Measurements from ENCODE around the gene ICAM1.
"Not testable (repeated sequence)": the region's sequence is repeated elsewhere in the genome, so short reads cannot be mapped to it uniquely, and the experiment has no call there.

The ICAM1 gene, protein sequence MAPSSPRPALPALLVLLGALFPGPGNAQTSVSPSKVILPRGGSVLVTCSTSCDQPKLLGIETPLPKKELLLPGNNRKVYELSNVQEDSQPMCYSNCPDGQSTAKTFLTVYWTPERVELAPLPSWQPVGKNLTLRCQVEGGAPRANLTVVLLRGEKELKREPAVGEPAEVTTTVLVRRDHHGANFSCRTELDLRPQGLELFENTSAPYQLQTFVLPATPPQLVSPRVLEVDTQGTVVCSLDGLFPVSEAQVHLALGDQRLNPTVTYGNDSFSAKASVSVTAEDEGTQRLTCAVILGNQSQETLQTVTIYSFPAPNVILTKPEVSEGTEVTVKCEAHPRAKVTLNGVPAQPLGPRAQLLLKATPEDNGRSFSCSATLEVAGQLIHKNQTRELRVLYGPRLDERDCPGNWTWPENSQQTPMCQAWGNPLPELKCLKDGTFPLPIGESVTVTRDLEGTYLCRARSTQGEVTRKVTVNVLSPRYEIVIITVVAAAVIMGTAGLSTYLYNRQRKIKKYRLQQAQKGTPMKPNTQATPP

DNA sequence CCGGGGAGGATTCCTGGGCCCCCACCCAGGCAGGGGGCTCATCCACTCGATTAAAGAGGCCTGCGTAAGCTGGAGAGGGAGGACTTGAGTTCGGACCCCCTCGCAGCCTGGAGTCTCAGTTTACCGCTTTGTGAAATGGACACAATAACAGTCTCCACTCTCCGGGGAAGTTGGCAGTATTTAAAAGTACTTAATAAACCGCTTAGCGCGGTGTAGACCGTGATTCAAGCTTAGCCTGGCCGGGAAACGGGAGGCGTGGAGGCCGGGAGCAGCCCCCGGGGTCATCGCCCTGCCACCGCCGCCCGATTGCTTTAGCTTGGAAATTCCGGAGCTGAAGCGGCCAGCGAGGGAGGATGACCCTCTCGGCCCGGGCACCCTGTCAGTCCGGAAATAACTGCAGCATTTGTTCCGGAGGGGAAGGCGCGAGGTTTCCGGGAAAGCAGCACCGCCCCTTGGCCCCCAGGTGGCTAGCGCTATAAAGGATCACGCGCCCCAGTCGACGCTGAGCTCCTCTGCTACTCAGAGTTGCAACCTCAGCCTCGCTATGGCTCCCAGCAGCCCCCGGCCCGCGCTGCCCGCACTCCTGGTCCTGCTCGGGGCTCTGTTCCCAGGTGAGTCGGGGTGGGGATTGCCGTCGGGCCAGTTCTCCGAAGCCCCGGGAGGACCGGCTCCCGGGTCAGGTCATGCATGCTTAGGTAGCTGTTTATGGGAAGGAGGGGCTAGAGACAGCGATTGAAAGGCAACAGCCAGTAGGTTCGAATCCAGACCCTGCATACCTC lies at the start of gene ICAM1:
ICAM1 (plus strand) TSS at position 505 of the 779 bp plus-strand sequence; CDS start at position 545, 40 bp downstream.
- DNase-seq (ENCODE audit: low read depth in 2 of 2): no peak

DNA sequence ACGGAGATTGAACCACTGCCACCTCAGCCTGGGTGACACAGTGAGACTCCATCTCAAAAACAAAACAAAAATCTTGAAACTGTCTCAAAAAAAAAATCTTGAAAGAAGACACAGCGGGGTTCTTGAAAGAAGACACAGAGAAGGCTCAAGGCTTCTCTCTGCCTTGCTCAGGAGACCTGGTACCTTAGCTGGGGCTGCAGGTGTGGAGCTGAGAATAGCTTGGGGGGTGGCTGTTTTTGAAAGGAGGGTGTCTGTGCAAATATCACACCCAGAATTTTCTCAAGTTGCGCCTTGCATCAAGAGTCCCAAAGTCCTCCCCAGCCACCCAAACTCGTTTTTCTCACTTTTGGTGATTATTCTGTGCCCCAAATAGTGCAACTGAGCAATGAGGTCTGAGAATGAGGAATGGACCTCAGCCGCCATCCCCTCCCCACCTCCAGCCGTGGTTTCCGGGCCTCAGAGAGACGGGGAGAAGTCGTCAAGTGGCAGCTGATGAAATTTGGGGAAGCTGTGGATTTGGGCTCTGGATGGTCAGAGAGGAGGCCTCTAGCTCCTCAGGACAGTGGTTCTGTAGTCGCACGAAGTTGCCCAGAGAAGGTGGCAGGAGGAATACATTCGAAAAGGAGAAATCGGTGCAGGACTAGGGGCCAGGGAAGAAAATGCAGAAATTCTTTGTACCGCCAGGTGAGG lies 48.6 kb upstream of the ICAM1 start:
- no peak for DNase-seq (ENCODE audit: low read depth in 2 of 2)

DNA sequence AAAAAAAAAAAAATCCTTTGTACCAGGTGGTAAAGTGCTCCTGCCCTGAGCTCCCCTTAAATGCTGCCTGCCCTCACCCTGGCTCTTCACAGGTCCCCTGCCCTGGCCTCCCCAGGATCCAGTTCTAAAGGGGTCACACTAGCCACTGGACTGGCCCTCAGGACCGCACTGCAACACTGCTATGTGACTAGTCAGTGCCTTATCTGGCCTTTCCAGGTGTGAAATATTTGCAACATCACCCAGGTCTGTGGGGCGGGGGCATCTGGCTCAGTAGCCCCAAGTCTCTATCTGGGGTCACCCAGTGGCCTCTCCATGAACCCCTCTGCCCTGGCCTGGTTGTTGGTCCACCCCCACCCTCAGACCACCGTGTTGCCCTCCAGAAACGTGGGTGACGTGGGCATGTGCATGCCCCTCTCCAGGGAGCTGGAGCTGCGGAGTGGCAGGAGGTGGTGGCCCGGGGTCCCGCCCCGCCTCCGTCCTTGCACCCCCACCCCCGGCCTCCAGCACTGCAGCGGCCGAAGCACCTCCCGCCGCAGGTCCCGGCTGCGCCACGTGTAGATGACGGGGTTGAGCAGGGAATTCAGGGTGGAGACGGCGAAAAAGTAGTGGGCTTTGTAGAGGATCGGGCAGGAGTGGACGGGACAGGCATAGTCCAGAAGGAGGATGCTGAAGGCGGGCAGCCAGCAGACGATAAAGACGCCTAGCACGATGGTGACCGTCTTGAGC lies 47.3 kb upstream of the ICAM1 start:
- DNase-seq (ENCODE audit: low read depth in 2 of 2): no peak

DNA sequence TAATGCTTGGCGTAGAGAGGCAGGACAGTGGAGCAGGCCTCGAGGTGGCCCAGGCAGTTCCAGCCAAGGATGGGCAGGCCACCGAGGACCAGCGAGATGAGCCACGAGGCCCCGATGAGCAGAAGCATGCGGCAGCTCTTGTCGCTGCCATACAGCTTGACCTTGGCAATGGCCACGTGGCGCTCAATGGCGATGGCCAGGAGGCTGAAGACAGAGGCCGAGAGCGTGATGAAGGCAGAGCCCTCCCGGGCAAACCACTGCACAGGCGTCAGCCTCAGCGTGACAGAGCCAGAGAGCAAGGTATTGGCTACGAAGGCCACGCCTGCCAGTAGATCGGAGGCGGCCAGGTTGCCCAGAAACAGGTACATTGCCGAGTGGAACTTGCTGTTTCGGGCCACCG lies 46.6 kb upstream of the ICAM1 start:
- DNase-seq (ENCODE audit: low read depth in 2 of 2): no peak

DNA sequence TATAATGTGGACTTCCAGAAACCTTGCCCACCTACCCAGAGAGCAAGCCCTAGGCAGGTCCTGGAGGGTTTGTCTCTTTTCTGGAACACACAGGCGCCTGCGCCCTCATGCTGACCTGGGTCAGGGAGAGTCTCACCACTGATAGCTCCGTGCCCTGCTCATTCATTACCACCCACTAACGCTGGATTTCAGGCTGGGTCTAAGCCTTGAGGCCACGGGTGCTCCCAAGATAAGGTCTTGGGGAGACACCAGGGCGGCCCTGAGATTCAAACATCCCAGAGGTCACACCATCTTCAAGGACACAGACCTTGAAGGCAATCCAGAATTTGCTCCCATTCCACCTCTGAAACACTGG lies 44.9 kb upstream of the ICAM1 start:
- DNase-seq (ENCODE audit: low read depth in 2 of 2): no peak

DNA sequence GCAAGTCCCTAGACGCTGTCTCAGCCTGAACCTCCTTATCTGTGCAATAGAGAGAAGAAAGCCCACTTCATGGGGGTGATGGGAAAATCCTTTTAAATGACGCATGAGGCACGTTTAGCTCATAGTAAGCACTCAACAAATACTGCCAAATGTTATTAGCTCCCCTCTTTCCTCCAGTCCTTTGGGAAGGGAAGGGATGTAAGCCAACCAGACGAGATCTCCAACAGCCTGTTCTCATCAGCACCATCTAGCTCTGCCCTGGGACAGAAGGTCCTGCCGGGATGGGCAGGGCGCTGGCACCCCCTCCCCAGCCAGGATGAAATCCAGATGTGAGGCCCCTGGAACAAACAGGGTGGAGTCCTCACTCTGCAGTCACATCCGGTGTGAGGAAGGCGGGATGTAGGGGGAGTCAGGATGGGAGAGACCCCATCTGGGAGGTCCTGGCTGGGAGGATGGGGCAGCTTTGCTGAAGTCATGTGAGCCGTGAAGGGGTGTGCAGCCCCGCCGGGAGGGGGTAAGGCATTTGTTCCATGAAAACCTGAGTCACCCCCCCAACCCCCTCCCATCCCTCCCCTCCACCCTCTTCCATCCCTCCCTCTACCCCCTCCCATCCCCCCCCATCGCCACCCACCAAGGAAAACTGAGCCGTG lies 44.4 kb upstream of the ICAM1 start:
- DNase-seq (ENCODE audit: low read depth in 2 of 2): peak; percentile 93 to 94

DNA sequence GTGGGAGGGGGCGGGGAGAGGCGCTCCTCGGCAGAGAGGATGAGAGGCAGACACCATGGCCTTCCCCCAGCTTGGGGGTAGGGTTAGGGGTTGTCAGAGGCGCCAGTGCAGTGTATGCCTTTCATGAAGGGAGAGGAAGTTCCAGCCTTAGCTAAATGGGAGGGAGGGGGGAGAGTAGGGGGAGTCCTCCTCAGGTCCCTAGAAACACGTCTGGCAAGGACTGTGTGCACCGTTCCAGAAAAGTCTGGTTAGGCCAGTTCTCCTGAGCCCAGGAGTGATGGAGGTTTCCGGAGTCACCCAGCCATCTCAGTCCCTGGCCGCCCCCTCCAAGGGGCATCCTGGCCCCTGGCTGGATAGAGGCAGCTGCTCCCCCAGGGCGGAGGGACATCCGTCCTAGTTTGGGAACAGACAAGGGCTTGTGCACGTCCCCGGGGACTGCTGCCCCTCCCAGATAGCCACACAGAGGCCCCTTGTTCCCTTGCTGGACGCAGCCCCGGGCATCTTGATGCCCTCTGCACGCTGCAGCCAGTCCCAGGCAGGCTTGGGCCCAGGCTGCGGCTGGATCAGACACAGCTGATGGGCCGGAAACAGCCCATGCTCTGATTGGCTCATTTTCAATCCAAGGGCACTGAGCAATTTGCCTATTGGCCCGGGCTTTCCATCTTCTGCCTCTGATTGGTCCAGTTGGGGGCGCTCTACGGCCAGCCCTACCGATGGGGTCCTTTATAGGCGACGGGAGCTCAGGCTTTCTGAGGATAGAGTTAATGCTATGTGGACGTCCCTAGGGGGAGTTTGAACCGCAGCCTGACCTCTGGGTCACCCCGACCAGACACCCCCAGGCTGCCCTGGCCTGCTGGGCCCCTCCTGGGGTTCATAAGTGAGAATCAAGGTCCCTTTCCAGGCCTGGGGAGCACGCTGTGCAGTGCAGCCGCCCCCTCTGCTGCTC lies 43.6 kb upstream of the ICAM1 start:
- no peak for DNase-seq (ENCODE audit: low read depth in 2 of 2)

DNA sequence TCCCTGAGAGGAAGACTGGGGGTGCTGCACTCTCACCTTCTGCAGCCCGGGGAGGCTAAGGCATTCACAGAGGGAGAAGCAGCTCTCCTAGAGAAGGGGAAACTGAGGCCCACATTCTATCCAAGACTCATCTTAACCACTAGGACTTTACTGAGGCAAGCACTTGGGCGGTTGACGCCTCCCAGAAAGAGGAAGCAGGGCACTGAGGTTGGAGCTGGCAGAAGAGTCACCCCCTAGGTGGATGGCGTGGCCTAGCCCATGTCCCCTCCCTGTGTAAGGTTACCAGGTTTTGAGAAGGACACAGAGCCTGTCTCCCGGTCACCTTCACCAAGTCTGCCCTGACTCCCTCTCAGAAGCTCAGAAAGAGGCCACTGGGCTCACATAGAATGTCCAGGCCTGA lies 42.5 kb upstream of the ICAM1 start:
- DNase-seq (ENCODE audit: low read depth in 2 of 2): no peak

DNA sequence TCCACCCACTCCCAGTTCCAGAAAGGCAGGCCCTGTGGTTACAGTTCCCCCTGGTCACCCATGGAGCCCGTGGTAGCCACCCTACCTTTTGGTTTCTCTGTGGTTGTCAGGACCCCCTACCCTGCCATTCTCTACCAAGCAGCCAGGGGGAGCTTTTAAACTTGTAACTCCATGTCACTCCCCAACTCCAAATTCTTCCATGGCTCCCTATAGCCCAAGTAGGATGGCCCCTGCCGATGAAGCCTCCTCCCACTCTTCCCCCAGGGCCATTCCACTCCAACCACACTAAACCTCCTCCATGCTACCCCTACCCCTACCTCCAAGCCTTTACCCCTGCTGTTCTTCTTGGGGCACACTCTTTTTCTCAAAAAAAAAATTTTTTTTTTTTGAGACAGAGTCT lies 42.0 kb upstream of the ICAM1 start:
- no peak for DNase-seq (ENCODE audit: low read depth in 2 of 2)

DNA sequence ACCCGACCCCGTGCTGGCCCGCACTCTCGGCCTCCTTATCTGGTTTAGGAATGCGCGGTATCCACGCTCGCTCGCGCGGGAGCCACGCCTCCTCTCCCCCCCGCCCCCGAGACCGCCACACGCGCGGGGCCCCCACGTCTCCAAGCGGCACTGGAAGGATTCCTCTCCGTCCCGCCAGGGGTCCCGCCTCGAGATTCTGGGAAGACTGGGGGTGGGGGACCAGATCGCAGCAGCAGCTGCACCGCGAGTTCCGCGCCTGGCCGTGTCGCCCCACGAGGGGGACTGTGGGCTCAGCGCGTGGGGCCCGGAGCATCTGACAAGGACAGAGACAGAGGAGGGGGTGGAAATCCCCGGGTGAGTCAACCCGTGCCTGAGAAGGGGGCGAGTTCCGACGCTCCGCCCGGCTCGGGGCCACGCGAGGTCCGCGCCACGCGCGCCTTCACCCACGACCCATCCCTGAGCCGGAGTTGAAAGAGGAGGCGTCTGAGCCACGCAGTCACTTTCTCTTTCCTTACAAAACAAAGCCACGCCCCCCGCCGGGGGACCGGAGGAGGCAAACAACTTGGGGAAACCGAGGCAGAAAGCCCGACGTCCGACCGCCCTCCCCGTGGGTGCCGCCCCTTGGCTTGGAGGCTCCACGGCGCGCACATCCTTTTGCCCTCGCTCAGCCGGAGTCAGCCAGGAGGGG lies 40.6 kb upstream of the ICAM1 start:
- DNase-seq (ENCODE audit: low read depth in 2 of 2): no peak

DNA sequence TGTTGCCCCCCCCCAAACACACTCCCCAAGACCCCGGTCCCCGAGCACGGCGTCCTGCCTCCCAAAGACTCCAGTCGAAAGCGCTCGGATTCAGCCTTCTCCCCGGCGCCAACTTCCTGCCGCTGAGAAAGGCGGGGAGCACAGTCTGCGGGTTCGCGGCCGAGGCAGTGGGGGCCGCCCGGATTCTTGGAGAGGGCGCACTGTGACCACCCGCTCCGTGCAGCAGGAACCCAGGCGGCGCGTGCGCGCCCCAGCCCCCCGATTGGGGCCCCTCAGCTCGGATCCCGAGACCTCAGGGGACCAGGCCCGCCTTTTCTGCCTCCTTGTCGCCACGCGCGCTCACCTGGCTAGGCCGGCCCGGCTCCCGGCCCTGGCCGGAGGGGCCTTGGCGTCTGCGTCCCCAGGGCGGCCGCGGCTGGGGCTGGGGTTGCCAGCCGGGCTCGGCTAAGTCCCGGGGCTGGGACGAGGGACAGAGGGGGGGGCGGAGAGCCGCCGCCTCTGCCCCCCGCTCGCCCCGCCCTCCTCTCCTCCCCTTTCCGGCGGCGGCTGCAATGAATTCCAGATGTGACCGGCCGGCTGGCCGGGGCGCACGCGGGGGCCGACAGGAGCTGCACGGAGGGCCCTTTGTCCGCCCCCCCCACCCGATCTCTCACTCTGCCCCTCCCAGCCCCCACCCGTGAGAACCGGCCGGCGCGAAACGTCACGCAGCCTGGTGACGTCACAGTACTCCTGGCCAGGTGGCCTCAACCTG lies 39.9 kb upstream of the ICAM1 start, which contains the start of gene S1PR2:
S1PR2 (minus strand) TSS at position 471 of the 751 bp plus-strand sequence. CDS start 6,426 bp downstream, outside the sequence.
- peak in 1 of 2 experiments; percentile 47 for DNase-seq (ENCODE audit: low read depth in 2 of 2)

DNA sequence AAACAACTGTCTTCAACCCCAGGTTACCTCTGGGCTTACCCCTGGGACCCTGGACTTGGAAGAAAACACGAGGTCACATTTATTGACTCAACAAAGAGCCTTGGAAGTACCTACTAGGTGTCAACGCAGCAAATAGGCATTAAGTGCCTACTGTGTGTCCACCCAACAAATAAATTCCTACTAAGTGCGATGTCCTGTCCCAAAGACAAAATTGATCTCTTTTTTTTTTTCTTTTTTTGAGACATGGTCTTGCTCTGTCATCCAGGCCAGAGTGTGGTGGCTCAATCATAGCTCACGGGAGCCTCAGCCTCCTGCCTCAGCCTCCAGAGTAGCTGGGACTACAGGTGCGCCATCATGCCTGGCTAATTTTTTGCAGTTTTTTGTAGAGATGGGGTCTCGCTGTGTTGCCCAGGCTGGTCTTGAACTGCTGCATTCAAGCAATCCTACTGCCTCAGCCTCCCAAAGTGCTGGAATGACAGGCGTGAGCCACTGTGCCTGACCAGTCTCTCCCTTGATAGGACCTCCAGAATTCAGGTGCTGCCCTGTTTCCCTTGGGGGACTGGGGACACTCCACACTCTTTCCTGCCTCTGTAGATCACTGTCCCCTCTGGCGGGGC lies 39.2 kb upstream of the ICAM1 start:
- no peak for DNase-seq (ENCODE audit: low read depth in 2 of 2)

DNA sequence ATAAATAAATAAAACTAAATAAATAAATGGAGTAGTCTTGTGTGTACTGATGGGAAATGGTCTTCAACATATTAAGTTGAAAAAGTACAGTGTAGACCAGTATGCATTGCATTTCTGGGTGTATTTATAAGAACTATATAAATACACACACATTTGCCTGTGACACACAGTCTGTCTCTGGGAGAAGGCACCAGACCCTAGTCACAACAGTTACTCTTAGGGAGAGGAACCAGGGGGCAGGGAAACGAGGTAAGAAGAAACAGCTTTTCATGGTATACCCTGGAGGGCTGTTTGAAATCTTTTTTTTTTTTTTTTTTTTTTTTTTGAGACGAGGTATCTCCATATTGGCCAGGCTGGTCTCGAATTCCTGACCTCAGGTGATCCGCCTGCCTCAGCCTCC lies 37.0 kb upstream of the ICAM1 start:
- no peak for DNase-seq (ENCODE audit: low read depth in 2 of 2)

DNA sequence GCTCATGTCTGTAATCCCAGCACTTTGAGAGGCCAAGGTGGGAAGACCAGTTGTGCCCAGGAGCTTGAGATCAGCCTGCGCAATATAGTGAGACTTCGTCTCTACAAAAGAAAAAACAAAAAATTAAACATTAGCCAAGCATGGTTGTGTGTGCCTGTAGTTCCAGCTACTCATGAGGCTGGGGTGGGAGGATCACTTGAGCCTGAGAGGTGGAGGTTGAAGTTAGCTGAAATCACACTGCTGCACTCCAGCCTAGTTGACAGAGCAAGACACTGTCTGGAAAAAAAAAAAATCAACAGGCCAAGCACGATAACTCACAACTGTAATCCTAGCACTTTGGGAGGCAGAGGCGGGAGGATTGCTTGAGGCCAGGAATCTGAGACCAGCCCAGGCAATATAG lies 35.9 kb upstream of the ICAM1 start:
- no peak for DNase-seq (ENCODE audit: low read depth in 2 of 2)

DNA sequence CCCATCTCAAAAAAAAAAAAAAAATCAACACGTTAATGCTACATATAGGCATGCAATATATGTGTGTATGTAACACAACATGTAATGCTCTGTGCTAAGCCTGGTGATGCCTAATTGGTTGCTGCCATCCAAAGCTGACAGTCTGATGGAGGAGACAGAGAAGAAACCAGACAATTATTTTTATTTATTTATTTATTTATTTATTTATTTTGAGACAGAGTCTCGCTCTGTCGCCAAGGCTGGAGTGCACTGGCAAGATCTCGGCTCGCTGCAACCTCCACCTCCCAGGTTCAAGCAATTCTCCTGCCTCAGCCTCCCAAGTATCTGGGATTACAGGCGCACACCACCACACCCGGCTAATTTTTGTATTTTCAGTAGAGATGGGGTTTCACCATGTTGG lies 35.5 kb upstream of the ICAM1 start:
- DNase-seq (ENCODE audit: low read depth in 2 of 2): not testable (repeated sequence)

DNA sequence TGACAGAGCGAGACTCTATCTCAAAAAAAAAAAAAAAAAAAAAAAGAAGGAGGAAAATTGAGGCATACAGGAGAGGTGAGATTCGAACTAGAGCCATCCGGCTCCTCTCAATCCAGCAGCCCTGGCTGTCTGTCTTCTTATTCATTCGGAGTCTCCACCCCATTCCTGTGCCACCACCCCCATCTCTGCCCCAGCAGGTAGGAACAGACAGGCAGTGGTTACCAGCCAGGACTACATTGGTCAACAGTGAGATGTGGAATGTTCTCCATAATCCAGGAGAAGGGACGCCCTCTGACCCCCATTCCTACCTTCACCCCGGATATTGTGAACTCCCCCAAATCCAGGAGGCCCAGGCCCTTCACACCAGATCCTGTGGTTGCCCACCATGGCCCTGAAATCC lies 33.2 kb upstream of the ICAM1 start:
- DNase-seq (ENCODE audit: low read depth in 2 of 2): no peak

DNA sequence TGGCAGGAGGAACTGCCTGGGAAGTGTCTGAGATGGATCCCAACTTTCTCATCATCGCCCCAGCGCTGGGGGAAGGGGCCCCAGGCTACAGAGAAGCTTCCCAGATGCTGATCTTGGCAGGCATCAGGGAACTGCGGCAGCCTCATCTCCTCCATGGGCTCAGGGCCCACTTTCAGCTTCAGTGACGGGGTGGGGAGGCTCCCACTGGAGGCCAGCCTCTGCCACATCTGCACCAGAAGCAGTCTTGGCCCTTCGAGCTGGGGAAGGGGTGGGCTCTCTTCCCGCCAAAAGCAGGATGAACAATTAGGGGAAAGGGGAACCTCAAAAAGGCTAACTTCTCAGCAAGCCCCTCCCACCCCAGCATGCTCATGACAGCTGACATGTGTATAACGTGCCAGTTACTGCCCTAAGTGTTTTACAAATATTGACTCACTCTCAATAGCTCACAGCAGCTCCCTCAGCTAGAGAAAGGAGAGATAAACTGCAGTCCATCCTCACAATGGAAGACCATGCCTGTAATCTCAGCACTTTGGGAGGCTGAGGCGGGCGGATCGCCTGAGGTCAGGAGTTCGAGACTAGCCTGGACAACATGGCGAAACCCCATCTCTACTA lies 32.6 kb upstream of the ICAM1 start:
- peak; percentile 84 to 85 for DNase-seq (ENCODE audit: low read depth in 2 of 2)
